Neural cell (in vitro differentiated cells): ENCODE results near the gene CCND1. TPM values are rescaled to one million over a fixed set of nuclear protein-coding genes. Genes with fewer than 3 reads are reported as not detected.
A peak's percentile ranks its signal among the peaks of the same experiment; 100 is the strongest.

Source experiments
- H2AFZ ChIP-seq: fragments of 200-600, 300-800 bp; sonication (generic), shearing (Covaris generic); 2 replicates; pipeline ENCODE4 v1.6.0; 2014; ENCODE audit warnings: low read depth, mild to moderate bottlenecking, antibody characterized with exemption, low read length, moderate library complexity
- H3F3A ChIP-seq: fragments of 200-600 bp; shearing (Covaris generic); 2 replicates; pipeline ENCODE4 v1.6.1; 2016; ENCODE audit warnings: mild to moderate bottlenecking, moderate library complexity, mixed read lengths, antibody characterized with exemption, low read length; ENCODE audit not compliant: insufficient read depth, poor library complexity, severe bottlenecking
- H3K27ac ChIP-seq: fragments of 200-600, 300-800 bp; sonication (generic), shearing (Covaris generic); 2 replicates; pipeline ENCODE4 v1.5.1; 2014; ENCODE audit warnings: mild to moderate bottlenecking, low read length, moderate library complexity
- H3K27me3 ChIP-seq: fragments of 300-800, 200-600 bp; sonication (generic), shearing (Covaris generic); 2 replicates; pipeline ENCODE4 v1.6.0; 2014; ENCODE audit warnings: mild to moderate bottlenecking, low read depth, low read length, moderate library complexity; ENCODE audit not compliant: insufficient read depth
- H3K36me3 ChIP-seq: fragments of 300-800, 200-600 bp; sonication (generic), shearing (Covaris generic); 2 replicates; pipeline ENCODE4 v1.5.1; 2014; ENCODE audit warnings: mild to moderate bottlenecking, antibody characterized with exemption, low read length, moderate library complexity; ENCODE audit not compliant: insufficient read depth
- H3K4me2 ChIP-seq: fragments of 300-800, 200-600 bp; sonication (generic), shearing (Covaris generic); 2 replicates; pipeline ENCODE4 v1.6.0; 2014; ENCODE audit warnings: mild to moderate bottlenecking, low read length
- H3K4me3 ChIP-seq: fragments of 300-800, 200-600 bp; sonication (generic), shearing (Covaris generic); 2 replicates; pipeline ENCODE4 v1.5.1; 2014; ENCODE audit warnings: mild to moderate bottlenecking, low read length, moderate library complexity
- H3K79me2 ChIP-seq: fragments of 200-600 bp; shearing (Covaris generic); replicated peaks from 2 replicates; pipeline ENCODE4 v1.6.0; 2014; ENCODE audit warnings: mild to moderate bottlenecking, low read length, moderate library complexity; ENCODE audit not compliant: insufficient read depth
- H3K9ac ChIP-seq: fragments of 300-800, 200-600 bp; sonication (generic), shearing (Covaris generic); 2 replicates; pipeline ENCODE4 v1.6.1; 2016; ENCODE audit warnings: mild to moderate bottlenecking, low read length, mixed read lengths
- H3K9me2 ChIP-seq: fragments of 200-600 bp; shearing (Covaris generic); 2 replicates; pipeline ENCODE4 v1.6.1; 2016; ENCODE audit warnings: mild to moderate bottlenecking, low read length, mixed read lengths; ENCODE audit not compliant: insufficient read depth
- H3K9me3 ChIP-seq: fragments of 200-600, 300-800 bp; sonication (generic), shearing (Covaris generic); 2 replicates; pipeline ENCODE4 v1.6.1; 2016; ENCODE audit warnings: mild to moderate bottlenecking, mixed run types, low read length, moderate library complexity, mixed read lengths
- H4K20me1 ChIP-seq: fragments of 200-600 bp; shearing (Covaris generic); 2 replicates; pipeline ENCODE4 v1.6.1; 2016; ENCODE audit warnings: mild to moderate bottlenecking, mixed run types; ENCODE audit not compliant: insufficient read depth
- CTCF ChIP-seq: fragments of 450-650 bp; IDR thresholded peaks from 2 replicates; pipeline ENCODE4 v1.5.1; 2014; ENCODE audit warnings: antibody characterized with exemption, mild to moderate bottlenecking, moderate library complexity; ENCODE audit not compliant: poor library complexity, severe bottlenecking
- EP300 ChIP-seq: fragments of 450-650 bp; conservative IDR thresholded peaks from 2 replicates; pipeline ENCODE4 v1.6.1; 2014; ENCODE audit warnings: antibody characterized with exemption, mild to moderate bottlenecking, moderate library complexity; ENCODE audit not compliant: poor library complexity, severe bottlenecking
- EZH2 ChIP-seq: fragments of 200-600, 300-800 bp; shearing (Covaris generic), sonication (generic); IDR thresholded peaks from 2 replicates; pipeline ENCODE4 v1.6.1; 2014; ENCODE audit warnings: antibody characterized with exemption, low read length, borderline replicate concordance, mild to moderate bottlenecking; ENCODE audit not compliant: insufficient read depth, poor library complexity, severe bottlenecking
- MXI1 ChIP-seq: fragments of 450-650 bp; conservative IDR thresholded peaks from 2 replicates; pipeline ENCODE4 v1.6.1; 2014; ENCODE audit warnings: antibody characterized with exemption, mild to moderate bottlenecking; ENCODE audit not compliant: poor library complexity, severe bottlenecking
- POLR2AphosphoS5 ChIP-seq: IDR thresholded peaks from 2 replicates; pipeline ENCODE4 v1.6.1; 2012
- RAD21 ChIP-seq: fragments of 450-650 bp; conservative IDR thresholded peaks from 2 replicates; pipeline ENCODE4 v1.6.1; 2014; ENCODE audit warnings: antibody characterized with exemption, mild to moderate bottlenecking, moderate library complexity
- REST ChIP-seq: IDR thresholded peaks from 2 replicates; pipeline ENCODE4 v1.6.1; 2012; ENCODE audit warnings: borderline replicate concordance
- SMC3 ChIP-seq: fragments of 450-650 bp; conservative IDR thresholded peaks from 2 replicates; pipeline ENCODE4 v1.6.1; 2014; ENCODE audit warnings: antibody characterized with exemption, mild to moderate bottlenecking, moderate library complexity; ENCODE audit not compliant: poor library complexity
- TAF1 ChIP-seq: IDR thresholded peaks from 2 replicates; pipeline ENCODE4 v1.6.1; 2012; ENCODE audit warnings: low read depth
- polyA plus RNA-seq: library from polyadenylated mRNA; depleted of rRNA; stranded (reverse); fragments of >200 nt; gene quantifications from 2 replicates; pipeline ENCODE4 v1.2.3, GENCODE V29; 2014

CCND1 gene
- polyA plus RNA-seq, 1 donor from 2014 or later: 2.7 TPM

GRCh38 chr11:69702769-69703452 is 62.0 kb downstream of the CCND1 start:
- TF ChIP-seq POLR2AphosphoS5: no peak
- TF ChIP-seq SMC3: no peak
- TF ChIP-seq REST: no peak
- TF ChIP-seq EZH2: no peak
- TF ChIP-seq MXI1: no peak
- TF ChIP-seq RAD21: no peak
- no peak for TF ChIP-seq CTCF
- TF ChIP-seq TAF1: no peak
- no peak for TF ChIP-seq EP300

GRCh38 chr11:69703453-69703767 is 62.5 kb downstream of the CCND1 start:
- no peaks in the 10 kb centered on the region for H3F3A ChIP-seq
- H3K4me3 ChIP-seq: peak overlapping the region; percentile 62
- peaks cover 32% of the 10 kb centered on the region for H3K79me2 ChIP-seq
- no peaks in the 10 kb centered on the region for H3K9me3 ChIP-seq
- peak overlapping the region; percentile 62 for H3K27ac ChIP-seq
- TF ChIP-seq SMC3 (no peak), CTCF (no peak), TAF1 (no peak), EP300 (no peak), MXI1 (no peak), REST (no peak), EZH2 (no peak), POLR2AphosphoS5 (no peak), RAD21 (no peak)
- H3K27me3 ChIP-seq: peaks cover 26% of the 10 kb centered on the region
- no peaks in the 10 kb centered on the region for H3K9me2 ChIP-seq
- no peak overlapping the region for H2AFZ ChIP-seq
- H4K20me1 ChIP-seq: no peaks in the 10 kb centered on the region
- peak overlapping the region; percentile 61 for H3K9ac ChIP-seq
- H3K4me2 ChIP-seq: no peak overlapping the region
- H3K36me3 ChIP-seq: no peaks in the 10 kb centered on the region

More at GRCh38 chr11:69702769-69703452, 62.0 kb downstream of the CCND1 start:
- peak overlapping the region; percentile 62 for H3K4me3 ChIP-seq
- H3K9ac ChIP-seq: peak overlapping the region; percentile 61
- no peaks in the 10 kb centered on the region for H3K9me3 ChIP-seq
- H2AFZ ChIP-seq: no peak overlapping the region
- no peaks in the 10 kb centered on the region for H3K9me2 ChIP-seq
- H3K27ac ChIP-seq: peak overlapping the region; percentile 42
- H4K20me1 ChIP-seq: no peaks in the 10 kb centered on the region
- H3F3A ChIP-seq: no peaks in the 10 kb centered on the region
- peaks cover 26% of the 10 kb centered on the region for H3K27me3 ChIP-seq
- peaks cover 32% of the 10 kb centered on the region for H3K79me2 ChIP-seq
- H3K4me2 ChIP-seq: peak overlapping the region; percentile 48
- no peaks in the 10 kb centered on the region for H3K36me3 ChIP-seq
